Body of pancreas (tissue), 4 donors: ENCODE data around the gene NTF3.

Experiments
- CTCF ChIP-seq, 7 experiments: fragments of 450-650 bp in 4 of 7; fragments of 200-600 bp in 3 of 7; sonication (generic) in 3 of 7; IDR thresholded peaks; one replicate each; pipeline ENCODE4 v1.5.1; 2016 to 2019; ENCODE audit warnings: antibody characterized with exemption in 7 of 7
- POLR2A ChIP-seq, 3 donors: fragments of 450-650 bp; IDR thresholded peaks; one replicate each; pipeline ENCODE4 v1.6.1; 2016; ENCODE audit warnings: antibody characterized with exemption in 3 of 3, mild to moderate bottlenecking in 2 of 3

- TF ChIP-seq POLR2A (IDR thresholded peaks at IDR 0.05), result no peak
- TF ChIP-seq CTCF (IDR thresholded peaks at IDR 0.05), result no peak
These were observed 56.7 kb downstream of the NTF3 start for GRCh38 chr12:5488626-5488955.
